HG02763 (cell line): ENCODE results near the gene TNNI3.
"Not testable (repeated sequence)": the region's sequence is repeated elsewhere in the genome, so short reads cannot be mapped to it uniquely, and the experiment has no call there.

Source experiments
- ATAC-seq: cut with Tn5 transposase; IDR thresholded peaks from one replicate; pipeline ENCODE4 v1.9.1; 2021; ENCODE audit warnings: mild to moderate bottlenecking, moderate library complexity; ENCODE audit not compliant: unreplicated experiment

The TNNI3 gene

DNA sequence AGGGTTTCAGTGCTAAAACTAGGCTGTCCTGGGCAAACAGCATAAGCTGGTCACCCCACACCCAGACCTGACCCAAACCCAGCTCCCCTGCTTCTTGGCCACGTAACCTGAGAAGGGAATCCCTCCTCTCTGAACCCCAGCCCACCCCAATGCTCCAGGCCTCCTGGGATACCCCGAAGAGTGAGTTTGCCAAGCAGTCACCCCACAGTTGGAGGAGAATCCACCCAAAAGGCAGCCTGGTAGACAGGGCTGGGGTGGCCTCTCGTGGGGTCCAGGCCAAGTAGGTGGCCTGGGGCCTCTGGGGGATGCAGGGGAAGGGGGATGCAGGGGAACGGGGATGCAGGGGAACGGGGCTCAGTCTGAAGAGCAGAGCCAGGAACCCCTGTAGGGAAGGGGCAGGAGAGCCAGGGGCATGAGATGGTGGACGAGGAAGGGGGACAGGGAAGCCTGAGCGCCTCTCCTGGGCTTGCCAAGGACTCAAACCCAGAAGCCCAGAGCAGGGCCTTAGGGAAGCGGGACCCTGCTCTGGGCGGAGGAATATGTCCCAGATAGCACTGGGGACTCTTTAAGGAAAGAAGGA is 42.9 kb downstream of the TNNI3 start:
- no peak for ATAC-seq

DNA sequence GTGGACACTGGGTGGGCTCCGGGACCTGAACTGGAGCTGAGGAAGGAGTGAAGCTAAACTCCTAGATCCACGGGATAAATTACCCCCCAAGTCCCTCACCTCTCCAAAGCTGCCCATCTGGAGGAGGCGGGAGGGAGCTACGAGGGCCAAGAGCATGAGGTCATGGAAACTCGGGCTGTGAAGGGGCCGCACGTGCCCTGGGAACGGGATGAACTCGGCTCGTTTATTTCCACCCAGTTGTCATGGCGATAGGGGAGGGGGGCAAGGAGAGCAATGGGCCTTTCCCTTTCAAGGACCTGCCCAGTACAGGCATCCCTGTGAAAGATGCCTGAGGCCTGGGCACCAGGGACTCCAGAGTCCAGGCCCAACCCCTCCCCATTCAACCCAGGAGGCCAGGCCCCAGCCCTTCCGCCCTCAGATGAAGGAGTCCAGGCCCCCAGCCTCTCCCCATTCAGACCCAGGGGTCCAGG is 43.9 kb downstream of the TNNI3 start:
- ATAC-seq: no peak

DNA sequence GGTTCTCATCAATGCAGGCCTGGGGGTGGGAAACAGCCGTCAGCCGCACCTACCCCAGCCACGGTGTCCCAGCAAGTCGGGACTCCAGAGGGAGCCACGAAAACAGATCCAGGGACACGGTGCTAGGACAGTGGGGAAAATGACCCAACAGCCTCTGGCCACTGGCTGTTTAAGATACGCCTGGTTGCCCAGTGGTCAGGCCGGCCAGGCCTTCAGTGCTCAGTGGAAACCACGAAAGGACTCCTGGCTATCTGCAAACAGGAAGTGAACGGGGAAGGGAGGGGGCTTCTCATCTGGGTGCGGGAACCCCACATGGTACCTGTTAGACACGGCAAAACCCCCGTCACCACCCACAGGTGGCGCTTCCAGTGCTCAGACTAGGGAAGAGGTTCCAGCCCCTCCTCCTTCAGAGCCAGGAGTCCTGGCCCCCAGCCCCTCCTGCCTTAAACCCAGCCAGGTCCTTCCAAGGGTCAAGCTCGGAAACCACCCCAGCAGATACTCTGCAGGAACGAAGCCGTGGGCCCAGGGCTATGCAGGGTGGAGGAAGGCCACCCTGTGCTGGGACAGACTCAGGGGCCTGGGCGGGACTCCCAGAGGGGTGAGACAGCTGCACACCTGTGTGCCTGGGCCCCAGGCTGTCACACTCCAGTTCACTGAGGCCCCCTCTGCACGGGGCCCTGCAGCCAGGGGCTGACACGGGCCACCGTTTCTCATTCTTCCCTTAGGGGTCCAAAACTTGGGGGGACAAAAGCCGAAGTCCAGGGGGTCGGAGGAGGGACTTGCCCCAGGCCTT is 44.6 kb downstream of the TNNI3 start:
- no peak for ATAC-seq

DNA sequence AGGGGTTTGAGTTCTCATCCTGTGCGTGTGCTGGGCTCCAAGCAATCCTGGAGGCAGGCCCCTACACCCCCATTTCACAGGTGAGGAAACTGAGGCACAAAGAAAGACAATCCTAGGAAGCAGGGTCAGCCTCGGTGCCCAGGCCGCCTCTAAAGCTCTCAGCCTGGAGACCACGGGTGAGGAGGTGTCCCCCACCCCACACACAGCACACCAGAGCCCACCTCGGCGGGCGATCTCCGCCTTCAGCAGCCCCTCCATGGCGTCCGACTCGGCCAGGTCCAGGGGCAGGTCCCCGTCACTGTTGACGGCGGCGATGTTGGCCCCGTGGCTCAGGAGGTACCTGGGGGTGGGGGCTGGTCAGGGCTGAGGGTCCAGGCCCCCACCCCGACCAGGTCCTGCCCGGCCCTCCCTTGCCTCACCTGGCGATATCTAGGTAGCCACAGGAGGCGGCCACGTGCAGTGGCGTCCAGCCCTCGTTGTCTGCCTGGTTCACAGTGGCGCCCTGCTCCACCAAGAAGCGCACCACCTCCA is 45.2 kb downstream of the TNNI3 start:
- no peak for ATAC-seq

DNA sequence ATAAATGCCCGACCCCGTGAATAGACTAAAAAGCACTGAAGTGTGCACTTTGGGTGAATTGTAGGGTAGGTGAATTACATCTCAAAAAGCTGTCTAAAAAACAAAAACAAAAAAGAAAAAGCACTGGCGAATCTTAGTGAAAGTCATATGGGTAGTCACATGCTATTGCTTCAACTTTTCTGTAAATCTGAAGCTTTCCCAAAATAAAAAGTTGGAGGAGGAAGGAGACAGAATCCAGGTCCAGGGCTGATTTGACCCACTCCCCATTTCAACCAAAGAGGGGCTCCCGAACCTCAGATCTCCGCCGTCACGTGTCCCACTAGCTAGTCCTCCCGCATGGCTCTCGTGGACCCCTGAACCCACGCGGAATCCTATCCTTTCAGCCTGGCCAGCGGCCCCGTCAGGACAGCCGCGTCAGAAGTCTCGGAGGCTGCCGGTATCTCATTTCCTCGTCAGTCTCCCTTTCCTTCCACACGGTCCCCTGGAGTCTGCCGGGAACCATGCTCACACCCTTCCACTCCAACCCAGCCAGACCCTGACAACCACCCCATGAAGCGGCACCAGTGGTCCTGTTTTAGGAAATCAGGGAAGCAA is 46.2 kb downstream of the TNNI3 start:
- no peak for ATAC-seq

DNA sequence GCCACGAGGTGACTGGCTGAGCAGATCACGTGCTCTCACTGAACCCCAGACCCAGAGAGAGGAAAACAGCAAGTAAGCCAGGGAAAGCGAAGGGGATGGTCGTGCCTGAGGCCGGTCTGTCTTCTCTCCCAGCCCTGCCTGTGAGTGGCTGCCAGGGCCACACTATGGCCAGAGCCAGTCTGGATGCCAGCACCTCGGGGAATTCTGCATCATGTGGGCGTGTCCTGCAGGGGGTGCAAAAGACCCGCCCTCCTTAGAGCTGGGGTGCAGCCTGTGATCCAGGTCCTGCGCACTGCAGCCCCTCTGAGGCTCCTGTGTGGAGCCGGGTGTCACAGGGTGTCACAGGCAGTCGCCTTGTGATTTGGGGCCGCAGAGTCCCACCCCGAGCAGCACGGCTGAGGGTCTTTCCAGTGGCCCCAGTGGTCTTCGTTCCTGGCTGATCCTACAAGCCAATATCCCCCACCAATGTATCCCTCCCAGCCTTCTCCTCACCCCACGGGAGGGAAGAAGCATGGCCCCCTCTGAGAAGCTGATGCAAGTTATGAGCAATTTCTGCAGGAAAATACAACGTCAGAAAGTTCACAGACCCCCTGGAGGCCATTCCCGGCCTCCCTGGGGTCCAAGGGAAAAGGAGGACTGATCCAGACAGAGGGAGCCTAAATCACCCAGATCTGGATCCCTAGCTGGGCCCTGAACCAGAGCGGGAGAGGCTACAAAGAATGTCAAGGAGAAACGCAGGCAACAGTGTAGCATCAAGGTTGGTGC is 47.8 kb downstream of the TNNI3 start:
- no peak for ATAC-seq

DNA sequence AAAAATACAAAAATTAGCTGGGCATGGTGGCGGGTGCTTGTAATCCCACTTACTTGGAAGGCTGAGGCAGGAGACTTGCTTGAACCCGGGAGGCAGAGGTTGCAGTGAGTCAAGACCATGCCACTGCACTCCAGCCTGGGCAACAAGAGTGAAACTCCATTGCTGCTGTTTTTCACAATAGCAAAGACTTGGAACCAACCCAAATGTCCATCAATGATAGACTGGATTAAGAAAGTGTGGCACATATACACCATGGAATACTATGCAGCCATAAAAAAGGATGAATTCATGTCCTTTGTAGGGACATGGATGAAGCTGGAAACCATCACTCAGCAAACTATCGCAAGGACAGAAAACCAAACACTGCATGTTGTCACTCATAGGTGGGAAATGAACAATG is 50.3 kb downstream of the TNNI3 start:
- ATAC-seq: not testable (repeated sequence)

DNA sequence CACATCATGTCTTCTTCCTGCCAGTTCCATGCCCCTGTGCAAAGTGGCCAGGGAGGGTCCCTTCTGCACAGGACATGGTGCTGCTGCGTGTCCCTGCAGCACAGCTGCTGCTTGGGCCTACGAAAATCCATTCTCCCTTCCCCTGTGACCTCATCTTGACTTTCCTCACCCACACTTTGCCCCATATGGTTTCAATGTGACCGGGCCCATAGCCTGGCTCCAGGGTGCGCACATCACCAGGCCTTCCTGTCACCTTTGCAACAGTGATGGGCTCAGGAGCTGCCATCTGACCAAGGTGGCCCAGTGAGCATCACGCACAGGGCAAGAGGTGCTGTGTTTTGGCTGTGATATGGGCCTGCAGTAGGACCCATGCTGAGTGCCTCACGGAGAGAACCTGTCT is 50.9 kb downstream of the TNNI3 start:
- no peak for ATAC-seq

DNA sequence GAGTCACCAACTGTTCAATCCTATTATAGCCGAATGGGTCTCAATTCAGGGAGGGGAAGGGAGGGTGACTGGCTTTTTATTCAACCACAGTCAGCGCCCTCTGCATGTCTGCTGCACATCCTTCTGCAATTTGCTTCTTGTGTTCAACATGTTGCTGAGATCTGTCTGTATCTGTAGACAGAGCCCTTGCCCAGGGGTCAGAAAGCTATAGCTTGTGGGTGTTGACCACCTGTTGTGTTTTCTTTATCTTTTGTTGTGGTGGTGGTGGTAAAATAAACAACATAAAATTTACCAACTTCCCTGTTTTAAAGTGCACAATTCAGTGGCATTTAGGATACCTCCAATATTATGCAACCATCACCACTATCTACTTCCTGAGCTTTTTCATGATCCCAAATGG is 52.3 kb downstream of the TNNI3 start:
- ATAC-seq: no peak

DNA sequence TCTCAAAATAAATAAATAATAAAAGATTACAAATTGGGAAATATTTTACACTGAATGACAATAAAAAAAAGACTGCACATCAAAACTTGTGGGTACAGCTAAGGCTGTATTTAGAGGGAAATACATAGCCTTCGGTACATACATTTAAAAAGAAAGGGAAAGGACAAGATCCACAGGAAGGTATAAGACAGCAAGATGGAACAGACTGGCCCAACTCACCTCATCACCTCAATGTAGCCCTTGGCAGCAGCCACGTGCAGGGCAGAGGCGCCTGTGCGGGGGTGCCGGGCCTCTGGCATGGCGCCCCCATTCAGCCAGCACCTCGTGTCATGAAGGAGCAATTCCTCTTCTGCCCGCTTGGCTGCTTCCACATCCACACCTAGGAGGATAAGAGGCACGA is 54.3 kb downstream of the TNNI3 start:
- ATAC-seq: no peak
